Panc1 (cell line): ENCODE measurements around the gene IFITM2. TPM values are rescaled to one million over a fixed set of nuclear protein-coding genes. Genes with fewer than 3 reads are reported as not detected.

ENCODE experiments used
- total RNA-seq: library from RNA; stranded (reverse); gene quantifications from one replicate; pipeline ENCODE4 v1.2.1, GENCODE V29; 2021; ENCODE audit not compliant: unreplicated experiment

The IFITM2 gene
- total RNA-seq, 1 experiment from 2014 or later = 183 TPM

Other genes with a start within 250 kb of the IFITM2 start
- gene SCGB1C1, start 114.7 kb upstream of the IFITM2 start, total RNA-seq = not detected
- 89.0 TPM for gene BET1L, start 100.4 kb upstream of the IFITM2 start, total RNA-seq
- 264 TPM for gene RIC8A, start 100.1 kb upstream of the IFITM2 start, total RNA-seq
- gene SIRT3, start 71.5 kb upstream of the IFITM2 start, total RNA-seq = 37.5 TPM
- 271 TPM for gene PSMD13, start 70.8 kb upstream of the IFITM2 start, total RNA-seq
- 0.59 TPM for gene NLRP6, start 29.4 kb upstream of the IFITM2 start, total RNA-seq
- gene PGGHG, start 18.7 kb upstream of the IFITM2 start, total RNA-seq = 115 TPM
- gene IFITM5, start 8.3 kb upstream of the IFITM2 start, total RNA-seq = not detected
- gene IFITM1, start 6.2 kb downstream of the IFITM2 start, total RNA-seq = 66.3 TPM
- gene IFITM3, start 13.0 kb downstream of the IFITM2 start, total RNA-seq = 614 TPM
- gene B4GALNT4, start 61.7 kb downstream of the IFITM2 start, total RNA-seq = 122 TPM
- gene PKP3, start 86.4 kb downstream of the IFITM2 start, total RNA-seq = 36.8 TPM
- 183 TPM for gene SIGIRR, start 107.2 kb downstream of the IFITM2 start, total RNA-seq
- gene ANO9, start 134.2 kb downstream of the IFITM2 start, total RNA-seq = 61.4 TPM
- gene PTDSS2, start 142.5 kb downstream of the IFITM2 start, total RNA-seq = 103 TPM
- gene RNH1, start 199.4 kb downstream of the IFITM2 start, total RNA-seq = 345 TPM
- 175 TPM for gene HRAS, start 227.8 kb downstream of the IFITM2 start, total RNA-seq
- gene LRRC56, start 229.7 kb downstream of the IFITM2 start, total RNA-seq = 9.8 TPM